Kidney epithelial cell (primary cell): ENCODE results near the gene SLC4A1AP. TPM values are rescaled to one million over a fixed set of nuclear protein-coding genes. Genes with fewer than 3 reads are reported as not detected.

Source experiments
- DNase-seq: peaks from one replicate; pipeline ENCODE4 v3.0.0-alpha.2; 2010; ENCODE audit warnings: low read depth
- H3K27me3 ChIP-seq: 2 replicates; pipeline ENCODE4 v1.6.0; 2011; ENCODE audit warnings: low read length; ENCODE audit not compliant: control insufficient read depth, insufficient read depth
- H3K36me3 ChIP-seq: 2 replicates; pipeline ENCODE4 v1.5.1; 2011; ENCODE audit warnings: low read length; ENCODE audit not compliant: control insufficient read depth, insufficient read depth
- H3K4me3 ChIP-seq: 2 replicates; pipeline ENCODE4 v1.5.1; 2011; ENCODE audit warnings: low read depth, mild to moderate bottlenecking, control low read depth, low read length
- total RNA-seq: library from RNA; depleted of rRNA; stranded (reverse); fragments of >200 nt; gene quantifications from 2 replicates; pipeline ENCODE4 v1.2.3, GENCODE V29; 2015
- TF ChIP-seq, protein P1 (sequence below): IDR thresholded peaks from 2 replicates; pipeline ENCODE4 v1.5.1; 2011; ENCODE audit warnings: mild to moderate bottlenecking, moderate library complexity, low read length, control low read depth, inconsistent platforms; ENCODE audit not compliant: insufficient read depth, poor library complexity, severe bottlenecking

SLC4A1AP gene
- total RNA-seq, 1 donor from 2014 or later, result 25.0 TPM

DNA sequence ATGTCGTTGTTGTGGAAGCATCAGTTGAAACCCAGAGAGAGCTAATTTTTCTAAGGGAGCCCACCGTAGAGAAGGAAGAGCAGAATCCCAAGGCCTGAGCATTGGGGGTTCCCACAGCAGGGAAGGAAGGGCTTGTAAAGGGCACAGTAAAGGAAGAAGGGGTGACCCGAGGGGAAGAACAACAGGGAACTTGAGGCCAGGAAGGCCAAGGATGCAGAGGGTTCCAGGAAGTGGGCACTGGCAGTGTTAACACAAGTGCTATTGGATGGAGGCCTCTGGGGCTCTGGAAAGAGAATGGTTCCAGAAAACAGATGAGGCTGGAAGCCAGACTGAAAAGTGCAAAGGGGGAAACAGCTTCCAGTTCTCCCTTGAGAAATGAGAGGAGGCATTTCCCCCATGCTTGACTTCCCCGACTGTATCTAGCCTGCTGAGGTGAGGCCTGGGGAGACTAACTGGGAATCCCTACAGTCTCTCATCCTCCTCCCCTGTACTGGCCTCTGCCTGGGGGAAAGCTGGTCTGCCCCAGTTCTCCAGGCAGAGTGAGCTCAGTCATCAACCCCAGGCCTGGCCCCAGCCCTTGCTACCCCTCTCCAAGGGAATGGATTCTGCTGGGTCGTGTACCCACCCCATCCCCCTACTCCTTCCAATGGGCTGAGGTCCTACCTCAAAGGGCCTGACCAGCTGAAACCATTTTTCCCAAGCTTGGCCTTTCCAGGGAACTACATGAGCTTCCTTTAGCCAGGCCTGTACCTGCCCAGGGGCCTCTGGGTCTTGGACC, 64.6 kb downstream of the SLC4A1AP start:
- DNase-seq, result no peak
- TF ChIP-seq, protein P1, sequence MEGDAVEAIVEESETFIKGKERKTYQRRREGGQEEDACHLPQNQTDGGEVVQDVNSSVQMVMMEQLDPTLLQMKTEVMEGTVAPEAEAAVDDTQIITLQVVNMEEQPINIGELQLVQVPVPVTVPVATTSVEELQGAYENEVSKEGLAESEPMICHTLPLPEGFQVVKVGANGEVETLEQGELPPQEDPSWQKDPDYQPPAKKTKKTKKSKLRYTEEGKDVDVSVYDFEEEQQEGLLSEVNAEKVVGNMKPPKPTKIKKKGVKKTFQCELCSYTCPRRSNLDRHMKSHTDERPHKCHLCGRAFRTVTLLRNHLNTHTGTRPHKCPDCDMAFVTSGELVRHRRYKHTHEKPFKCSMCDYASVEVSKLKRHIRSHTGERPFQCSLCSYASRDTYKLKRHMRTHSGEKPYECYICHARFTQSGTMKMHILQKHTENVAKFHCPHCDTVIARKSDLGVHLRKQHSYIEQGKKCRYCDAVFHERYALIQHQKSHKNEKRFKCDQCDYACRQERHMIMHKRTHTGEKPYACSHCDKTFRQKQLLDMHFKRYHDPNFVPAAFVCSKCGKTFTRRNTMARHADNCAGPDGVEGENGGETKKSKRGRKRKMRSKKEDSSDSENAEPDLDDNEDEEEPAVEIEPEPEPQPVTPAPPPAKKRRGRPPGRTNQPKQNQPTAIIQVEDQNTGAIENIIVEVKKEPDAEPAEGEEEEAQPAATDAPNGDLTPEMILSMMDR, result no peak
- H3K27me3 ChIP-seq, result no peaks in the 10 kb centered on the region
- H3K36me3 ChIP-seq, result no peaks in the 10 kb centered on the region
- H3K4me3 ChIP-seq, result no peak overlapping the region

DNA sequence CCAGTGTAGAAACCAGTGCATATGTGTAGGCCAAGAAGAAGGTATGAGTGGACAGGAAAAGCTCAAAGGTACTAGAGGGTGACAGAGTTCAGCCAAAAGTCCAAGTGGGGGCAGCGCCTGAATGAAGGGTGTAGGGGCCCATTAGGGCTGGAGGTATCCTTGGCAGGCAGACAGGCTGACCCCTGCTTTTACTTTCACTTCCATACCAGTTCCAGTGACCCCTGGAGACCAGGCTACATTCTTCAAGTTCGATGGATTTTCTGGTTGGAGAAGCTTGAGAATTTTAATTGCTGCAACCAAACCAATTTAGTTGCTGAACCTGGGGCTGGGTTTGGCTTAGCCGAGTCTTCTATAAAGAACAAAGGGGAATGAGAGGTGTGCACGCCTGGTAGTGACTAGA, 65.5 kb downstream of the SLC4A1AP start:
- TF ChIP-seq, protein P1, result no peak
- Histone ChIP-seq H3K27me3 (no peaks in the 10 kb centered on the region), H3K36me3 (no peaks in the 10 kb centered on the region), H3K4me3 (no peak overlapping the region)
- DNase-seq, result no peak

DNA sequence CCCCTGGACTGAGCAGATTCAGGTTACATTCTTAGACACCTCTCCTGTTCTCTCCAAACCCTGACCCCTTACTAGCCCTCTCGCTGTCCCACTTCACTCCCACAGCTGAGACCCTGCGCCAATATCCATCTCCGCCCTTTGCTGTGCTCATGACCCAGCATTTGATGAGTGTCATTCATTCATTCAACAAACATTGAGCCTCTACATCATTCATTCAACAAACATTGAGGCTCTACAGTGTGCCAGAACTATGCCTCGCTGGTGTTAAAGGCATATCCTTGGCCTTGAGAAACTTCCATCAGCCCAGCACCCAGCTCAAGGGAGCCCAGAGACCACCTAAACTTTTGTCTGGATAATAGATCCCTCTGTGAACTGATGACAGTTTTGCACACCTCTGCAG, 65.9 kb downstream of the SLC4A1AP start:
- H3K27me3 ChIP-seq, result no peaks in the 10 kb centered on the region
- TF ChIP-seq, protein P1, result no peak
- no peak for DNase-seq
- H3K36me3 ChIP-seq, result no peaks in the 10 kb centered on the region
- no peak overlapping the region for H3K4me3 ChIP-seq

DNA sequence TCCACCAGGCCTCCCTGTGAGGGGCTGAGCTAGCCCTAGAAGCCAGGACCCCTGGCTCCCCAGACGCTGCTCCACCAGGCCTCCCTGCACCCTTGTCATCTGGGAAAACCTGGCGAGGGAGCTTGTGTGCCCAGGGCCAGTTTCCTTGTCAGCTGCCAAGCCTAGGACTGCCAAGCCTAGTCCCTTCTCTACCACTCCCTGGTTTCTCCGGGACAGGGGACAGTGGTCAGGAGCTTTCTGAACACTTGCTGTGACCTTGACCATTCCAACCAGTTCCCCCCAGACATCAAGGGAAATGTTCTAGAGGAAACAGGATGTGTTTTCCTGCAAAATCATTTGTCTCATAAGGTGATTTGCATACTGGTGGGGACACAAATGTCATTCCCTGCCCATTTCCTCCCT, 66.6 kb downstream of the SLC4A1AP start:
- TF ChIP-seq, protein P1, result no peak
- no peak for DNase-seq
- no peaks in the 10 kb centered on the region for H3K27me3 ChIP-seq

DNA sequence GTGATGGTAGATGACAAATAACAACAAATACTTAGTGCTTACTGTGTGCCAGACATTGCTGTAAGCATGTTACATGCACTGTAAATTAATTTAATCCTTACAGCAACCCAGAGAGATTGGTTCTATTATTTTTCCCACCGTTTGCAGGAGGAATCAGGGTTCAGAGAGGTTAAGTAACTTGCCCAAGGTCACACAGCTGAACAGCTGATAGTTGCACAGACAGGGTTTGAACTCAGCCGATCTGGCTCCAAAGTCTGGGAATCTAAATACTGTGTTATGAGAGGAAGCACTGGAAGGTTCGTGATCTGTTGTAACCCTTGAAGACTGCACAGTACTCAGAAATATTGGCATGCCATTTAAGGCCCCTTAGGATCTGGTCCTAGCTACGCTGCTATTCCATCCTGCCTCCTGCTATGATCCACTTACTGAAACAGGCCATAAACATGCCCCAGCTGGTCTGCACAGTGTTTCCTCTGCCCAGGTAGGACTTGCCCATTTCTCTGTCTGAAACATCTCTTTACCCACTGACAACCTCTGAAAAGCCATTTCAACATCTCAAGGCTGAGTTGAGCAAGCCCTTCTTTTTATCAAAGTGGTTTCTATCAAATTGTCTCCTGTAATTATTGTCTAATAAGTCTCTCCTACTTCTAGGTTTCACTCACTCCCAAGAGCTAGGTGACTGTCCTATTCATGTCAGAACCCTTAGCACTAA, 67.4 kb downstream of the SLC4A1AP start:
- TF ChIP-seq, protein P1, result no peak
- Histone ChIP-seq H3K4me3 (no peak overlapping the region), H3K36me3 (no peaks in the 10 kb centered on the region), H3K27me3 (no peaks in the 10 kb centered on the region)
- DNase-seq, result no peak

More for the DNA sequence above, 66.6 kb downstream of the SLC4A1AP start:
- H3K36me3 ChIP-seq, result no peaks in the 10 kb centered on the region
- no peak overlapping the region for H3K4me3 ChIP-seq
